WTC11 (cell line): ENCODE data around the gene RIOK1. TPM values are rescaled to one million over a fixed set of nuclear protein-coding genes. Genes with fewer than 3 reads are reported as not detected.

ENCODE experiments used
- ATAC-seq: fragments of 200-7000 bp; cut with Tn5 transposase; 2 replicates; pipeline ENCODE4 v1.10.0; 2021; ENCODE audit warnings: mild to moderate bottlenecking, moderate library complexity
- CTCF ChIA-PET: fragments of 300-600 bp; sonication (Branson Sonifier 250); formaldehyde crosslinking; loops from one replicate; lab custom pipeline; 2021; ENCODE audit warnings: antibody characterized with exemption; lab: Charles Lee
- POLR2A ChIA-PET: fragments of 350-600 bp; sonication (Branson Sonifier 250); formaldehyde crosslinking; loops from one replicate; lab custom pipeline; 2021; ENCODE audit warnings: antibody characterized with exemption; lab: Charles Lee
- DNase-seq: peaks from one replicate; pipeline ENCODE4 v3.0.0; 2021; ENCODE audit warnings: low spot score
- H3K27ac Mint-ChIP-seq: 2 replicates; pipeline ENCODE4 v1.8.0; 2021; ENCODE audit warnings: mixed read lengths
- H3K27me3 Mint-ChIP-seq: 2 replicates; pipeline ENCODE4 v1.8.0; 2021; ENCODE audit warnings: low read depth, mild to moderate bottlenecking, moderate library complexity, mixed read lengths
- H3K36me3 Mint-ChIP-seq: 2 replicates; pipeline ENCODE4 v1.8.0; 2021; ENCODE audit warnings: mixed read lengths
- H3K4me1 Mint-ChIP-seq: 2 replicates; pipeline ENCODE4 v1.8.0; 2022; ENCODE audit warnings: mixed read lengths
- H3K4me3 Mint-ChIP-seq: 2 replicates; pipeline ENCODE4 v1.8.0; 2021; ENCODE audit warnings: mild to moderate bottlenecking, moderate library complexity, mixed read lengths
- H3K9me3 Mint-ChIP-seq: 2 replicates; pipeline ENCODE4 v1.8.0; 2021; ENCODE audit warnings: mixed read lengths
- CBFB ChIP-seq: sonication (generic); formaldehyde crosslinking; IDR thresholded peaks from 2 replicates; pipeline ENCODE4 v1.8.1; 2022; ENCODE audit warnings: mild to moderate bottlenecking, low read depth, missing genetic modification reagents
- ELF4 ChIP-seq: sonication (generic); formaldehyde crosslinking; IDR thresholded peaks from 2 replicates; pipeline ENCODE4 v1.8.1; 2022; ENCODE audit warnings: low read depth, mild to moderate bottlenecking, moderate library complexity, missing genetic modification reagents
- EMX1 ChIP-seq: fragments of 250-450 bp; sonication (Bioruptor Pico); IDR thresholded peaks from 2 replicates; pipeline ENCODE4 v1.8.0; 2021; ENCODE audit warnings: mild to moderate bottlenecking
- FOXJ3 ChIP-seq: sonication (generic); formaldehyde crosslinking; IDR thresholded peaks from 2 replicates; pipeline ENCODE4 v1.9.0; 2021; ENCODE audit warnings: missing genetic modification reagents, mild to moderate bottlenecking, borderline replicate concordance
- GTF2I ChIP-seq: fragments of 250-450 bp; sonication (Bioruptor Pico); conservative IDR thresholded peaks from 2 replicates; pipeline ENCODE4 v1.4.0; 2021; ENCODE audit warnings: mild to moderate bottlenecking
- KAT7 ChIP-seq: sonication (generic); formaldehyde crosslinking; IDR thresholded peaks from 2 replicates; pipeline ENCODE4 v1.8.1; 2023; ENCODE audit warnings: missing genetic modification reagents, mild to moderate bottlenecking, borderline replicate concordance
- MXD4 ChIP-seq: fragments of 250-450 bp; sonication (Bioruptor Pico); IDR thresholded peaks from 2 replicates; pipeline ENCODE4 v1.8.0; 2021; ENCODE audit warnings: mild to moderate bottlenecking, moderate library complexity, borderline replicate concordance
- NR1H2 ChIP-seq: sonication (generic); formaldehyde crosslinking; IDR thresholded peaks from 2 replicates; pipeline ENCODE4 v1.9.0; 2021; ENCODE audit warnings: mild to moderate bottlenecking, moderate library complexity, missing genetic modification reagents
- SP1 ChIP-seq: sonication (generic); formaldehyde crosslinking; conservative IDR thresholded peaks from 2 replicates; pipeline ENCODE4 v1.8.1; 2022; ENCODE audit warnings: missing genetic modification reagents
- ZNF423 ChIP-seq: fragments of 250-450 bp; sonication (Bioruptor Pico); IDR thresholded peaks from 2 replicates; pipeline ENCODE4 v2.1.2; 2022; ENCODE audit warnings: mild to moderate bottlenecking, moderate library complexity
- ZNF671 ChIP-seq: fragments of 250-450 bp; sonication (Bioruptor Pico); IDR thresholded peaks from 2 replicates; pipeline ENCODE4 v1.8.0; 2021; ENCODE audit warnings: mild to moderate bottlenecking
- total RNA-seq: library from RNA; stranded (reverse); gene quantifications from 3 replicates; pipeline ENCODE4 v1.2.3, GENCODE V29; 2021
- TF ChIP-seq, protein P1 (sequence below): sonication (generic); formaldehyde crosslinking; IDR thresholded peaks from 2 replicates; pipeline ENCODE4 v1.8.0; 2022; ENCODE audit warnings: mild to moderate bottlenecking, missing genetic modification reagents
- TF ChIP-seq, protein P2 (sequence below): sonication (generic); formaldehyde crosslinking; IDR thresholded peaks from 2 replicates; pipeline ENCODE4 v1.8.1; 2022; ENCODE audit warnings: low read depth, mild to moderate bottlenecking, moderate library complexity, missing genetic modification reagents, borderline replicate concordance
- TF ChIP-seq, protein P3 (sequence below): sonication (generic); formaldehyde crosslinking; IDR thresholded peaks from 2 replicates; pipeline ENCODE4 v1.8.0; 2022; ENCODE audit warnings: mild to moderate bottlenecking, missing genetic modification reagents
- TF ChIP-seq, protein P4 (sequence below): sonication (generic); formaldehyde crosslinking; IDR thresholded peaks from 2 replicates; pipeline ENCODE4 v1.8.1; 2023; ENCODE audit warnings: mild to moderate bottlenecking, missing genetic modification reagents, moderate library complexity
- TF ChIP-seq, protein P5 (sequence below): sonication (generic); formaldehyde crosslinking; conservative IDR thresholded peaks from 2 replicates; pipeline ENCODE4 v1.8.1; 2023; ENCODE audit warnings: mild to moderate bottlenecking, low read depth, missing genetic modification reagents, moderate library complexity

Gene RIOK1
- total RNA-seq, 1 experiment from 2014 or later, result 25.6 TPM

DNA sequence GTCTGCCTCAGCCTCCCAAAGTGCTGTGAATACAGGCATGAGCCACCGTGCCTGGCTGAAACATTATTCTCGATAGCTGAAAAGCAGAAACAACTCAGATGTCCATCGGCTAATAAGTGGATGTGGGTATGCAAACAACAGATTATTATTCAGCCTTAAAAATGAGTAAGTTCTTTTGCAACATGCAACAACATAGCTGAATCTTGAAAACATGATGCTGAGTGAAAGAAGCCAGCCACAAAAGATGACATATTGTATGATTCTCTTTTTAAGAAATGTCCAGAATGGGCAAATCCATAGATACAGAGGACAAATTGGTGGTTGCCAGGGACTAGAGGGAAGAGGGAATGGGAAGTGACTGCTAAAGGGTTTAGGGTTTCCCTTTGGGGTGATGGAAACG lies 61.7 kb downstream of the RIOK1 start:
- Mint-ChIP-seq H3K27me3 (no peaks in the 10 kb centered on the region), H3K36me3 (no peaks in the 10 kb centered on the region), H3K4me3 (no peak overlapping the region), H3K4me1 (peaks cover 20% of the 10 kb centered on the region), H3K9me3 (no peaks in the 10 kb centered on the region), H3K27ac (no peak overlapping the region)
- DNase-seq, result no peak
- no peak for ATAC-seq
- TF ChIP-seq CBFB, result no peak
- TF ChIP-seq KAT7 (CRISPR knock-in tag), result no peak
- TF ChIP-seq, protein P1, sequence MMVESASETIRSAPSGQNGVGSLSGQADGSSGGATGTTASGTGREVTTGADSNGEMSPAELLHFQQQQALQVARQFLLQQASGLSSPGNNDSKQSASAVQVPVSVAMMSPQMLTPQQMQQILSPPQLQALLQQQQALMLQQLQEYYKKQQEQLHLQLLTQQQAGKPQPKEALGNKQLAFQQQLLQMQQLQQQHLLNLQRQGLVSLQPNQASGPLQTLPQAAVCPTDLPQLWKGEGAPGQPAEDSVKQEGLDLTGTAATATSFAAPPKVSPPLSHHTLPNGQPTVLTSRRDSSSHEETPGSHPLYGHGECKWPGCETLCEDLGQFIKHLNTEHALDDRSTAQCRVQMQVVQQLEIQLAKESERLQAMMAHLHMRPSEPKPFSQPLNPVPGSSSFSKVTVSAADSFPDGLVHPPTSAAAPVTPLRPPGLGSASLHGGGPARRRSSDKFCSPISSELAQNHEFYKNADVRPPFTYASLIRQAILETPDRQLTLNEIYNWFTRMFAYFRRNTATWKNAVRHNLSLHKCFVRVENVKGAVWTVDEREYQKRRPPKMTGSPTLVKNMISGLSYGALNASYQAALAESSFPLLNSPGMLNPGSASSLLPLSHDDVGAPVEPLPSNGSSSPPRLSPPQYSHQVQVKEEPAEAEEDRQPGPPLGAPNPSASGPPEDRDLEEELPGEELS (CRISPR knock-in tag), result no peak
- TF ChIP-seq SP1 (CRISPR knock-in tag), result no peak
- TF ChIP-seq EMX1 (CRISPR knock-in tag), result no peak
- TF ChIP-seq, protein P2, sequence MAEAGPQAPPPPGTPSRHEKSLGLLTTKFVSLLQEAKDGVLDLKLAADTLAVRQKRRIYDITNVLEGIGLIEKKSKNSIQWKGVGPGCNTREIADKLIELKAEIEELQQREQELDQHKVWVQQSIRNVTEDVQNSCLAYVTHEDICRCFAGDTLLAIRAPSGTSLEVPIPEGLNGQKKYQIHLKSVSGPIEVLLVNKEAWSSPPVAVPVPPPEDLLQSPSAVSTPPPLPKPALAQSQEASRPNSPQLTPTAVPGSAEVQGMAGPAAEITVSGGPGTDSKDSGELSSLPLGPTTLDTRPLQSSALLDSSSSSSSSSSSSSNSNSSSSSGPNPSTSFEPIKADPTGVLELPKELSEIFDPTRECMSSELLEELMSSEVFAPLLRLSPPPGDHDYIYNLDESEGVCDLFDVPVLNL (CRISPR knock-in tag), result no peak
- TF ChIP-seq, protein P3, sequence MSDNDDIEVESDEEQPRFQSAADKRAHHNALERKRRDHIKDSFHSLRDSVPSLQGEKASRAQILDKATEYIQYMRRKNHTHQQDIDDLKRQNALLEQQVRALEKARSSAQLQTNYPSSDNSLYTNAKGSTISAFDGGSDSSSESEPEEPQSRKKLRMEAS (CRISPR knock-in tag), result no peak
- TF ChIP-seq, protein P4, sequence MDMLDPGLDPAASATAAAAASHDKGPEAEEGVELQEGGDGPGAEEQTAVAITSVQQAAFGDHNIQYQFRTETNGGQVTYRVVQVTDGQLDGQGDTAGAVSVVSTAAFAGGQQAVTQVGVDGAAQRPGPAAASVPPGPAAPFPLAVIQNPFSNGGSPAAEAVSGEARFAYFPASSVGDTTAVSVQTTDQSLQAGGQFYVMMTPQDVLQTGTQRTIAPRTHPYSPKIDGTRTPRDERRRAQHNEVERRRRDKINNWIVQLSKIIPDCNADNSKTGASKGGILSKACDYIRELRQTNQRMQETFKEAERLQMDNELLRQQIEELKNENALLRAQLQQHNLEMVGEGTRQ (CRISPR knock-in tag), result no peak
- TF ChIP-seq ZNF423, result no peak
- no peak for TF ChIP-seq NR1H2 (CRISPR knock-in tag)
- TF ChIP-seq FOXJ3 (CRISPR knock-in tag), result no peak
- TF ChIP-seq, protein P5, sequence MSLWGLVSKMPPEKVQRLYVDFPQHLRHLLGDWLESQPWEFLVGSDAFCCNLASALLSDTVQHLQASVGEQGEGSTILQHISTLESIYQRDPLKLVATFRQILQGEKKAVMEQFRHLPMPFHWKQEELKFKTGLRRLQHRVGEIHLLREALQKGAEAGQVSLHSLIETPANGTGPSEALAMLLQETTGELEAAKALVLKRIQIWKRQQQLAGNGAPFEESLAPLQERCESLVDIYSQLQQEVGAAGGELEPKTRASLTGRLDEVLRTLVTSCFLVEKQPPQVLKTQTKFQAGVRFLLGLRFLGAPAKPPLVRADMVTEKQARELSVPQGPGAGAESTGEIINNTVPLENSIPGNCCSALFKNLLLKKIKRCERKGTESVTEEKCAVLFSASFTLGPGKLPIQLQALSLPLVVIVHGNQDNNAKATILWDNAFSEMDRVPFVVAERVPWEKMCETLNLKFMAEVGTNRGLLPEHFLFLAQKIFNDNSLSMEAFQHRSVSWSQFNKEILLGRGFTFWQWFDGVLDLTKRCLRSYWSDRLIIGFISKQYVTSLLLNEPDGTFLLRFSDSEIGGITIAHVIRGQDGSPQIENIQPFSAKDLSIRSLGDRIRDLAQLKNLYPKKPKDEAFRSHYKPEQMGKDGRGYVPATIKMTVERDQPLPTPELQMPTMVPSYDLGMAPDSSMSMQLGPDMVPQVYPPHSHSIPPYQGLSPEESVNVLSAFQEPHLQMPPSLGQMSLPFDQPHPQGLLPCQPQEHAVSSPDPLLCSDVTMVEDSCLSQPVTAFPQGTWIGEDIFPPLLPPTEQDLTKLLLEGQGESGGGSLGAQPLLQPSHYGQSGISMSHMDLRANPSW (CRISPR knock-in tag), result no peak
- ChIA-PET POLR2A (no interaction called here), CTCF (interaction anchor here (1.4 kb wide), 1 partner anchor 176 kb away, joined by 4 read pairs; no protein-coding TSS in a partner anchor)

DNA sequence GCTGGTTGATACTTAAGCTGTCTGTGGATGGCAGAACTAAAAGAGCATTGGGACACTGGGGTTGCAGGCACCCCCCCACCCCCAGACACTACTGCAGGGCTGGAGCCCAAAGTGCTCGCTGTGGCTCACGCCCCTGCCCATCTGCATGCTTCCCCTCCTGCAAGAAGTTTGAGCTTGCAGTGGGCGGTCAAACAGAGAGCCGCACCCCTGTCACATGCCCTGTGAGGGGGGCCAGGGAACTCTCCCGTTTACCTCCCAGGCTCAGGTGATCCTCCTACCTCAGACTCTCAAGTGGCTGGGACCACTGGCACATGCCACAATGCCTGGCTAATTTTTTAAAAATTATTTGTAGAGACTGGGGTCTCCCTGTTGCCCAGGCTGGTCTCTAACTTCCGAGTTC lies 63.3 kb downstream of the RIOK1 start:
- DNase-seq (no peak), ATAC-seq (peak; percentile 22; the same call in 1 of the 2 replicates)
- H3K4me1 Mint-ChIP-seq, result peaks cover 10% of the 10 kb centered on the region
- no peak overlapping the region for H3K27ac Mint-ChIP-seq
- peaks cover 8% of the 10 kb centered on the region; the same call in 1 of the 2 replicates for H3K36me3 Mint-ChIP-seq
- H3K27me3 Mint-ChIP-seq, result no peaks in the 10 kb centered on the region
- CTCF ChIA-PET, result no interaction called here
- H3K4me3 Mint-ChIP-seq, result no peak overlapping the region
- peaks cover 9% of the 10 kb centered on the region for H3K9me3 Mint-ChIP-seq
- TF ChIP-seq GTF2I (CRISPR knock-in tag), result no peak
- no peak for TF ChIP-seq ELF4 (CRISPR knock-in tag)
- TF ChIP-seq, protein P4 (CRISPR knock-in tag), result peak; percentile 65
- TF ChIP-seq ZNF671 (CRISPR knock-in tag), result no peak
- TF ChIP-seq MXD4, result no peak
- TF ChIP-seq, all 79 proteins: peak for 1
- POLR2A ChIA-PET, result no interaction called here
